Measurements from ENCODE around the gene BAZ1B. TPM values are rescaled to one million over a fixed set of nuclear protein-coding genes. Genes with fewer than 3 reads are reported as not detected.
"Not testable (repeated sequence)": the region's sequence is repeated elsewhere in the genome, so short reads cannot be mapped to it uniquely, and the experiment has no call there.

BAZ1B gene
- polyA plus RNA-seq, 1 donor from 2014 or later: 35.0 TPM

GRCh38 chr7:73431041-73431835 is 90.9 kb downstream of the BAZ1B start:
- H3K9ac ChIP-seq (ENCODE audit: low read length): no peak overlapping the region
- H3K4me2 ChIP-seq (ENCODE audit: low read length): no peak overlapping the region
- H3K27me3 ChIP-seq (ENCODE audit: insufficient read depth, low read depth, low read length): no peaks in the 10 kb centered on the region
- no peak overlapping the region for H2AFZ ChIP-seq (ENCODE audit: low read depth, low read length)
- no peaks in the 10 kb centered on the region for H4K20me1 ChIP-seq (ENCODE audit: insufficient read depth)
- H3F3A ChIP-seq (ENCODE audit: insufficient read depth, low read length, poor library complexity, severe bottlenecking): no peaks in the 10 kb centered on the region
- TF ChIP-seq REST (IDR thresholded peaks at IDR 0.05; ENCODE audit: borderline replicate concordance): no peak
- no peak for TF ChIP-seq RAD21 (conservative IDR thresholded peaks at IDR 0.05)
- no peak for TF ChIP-seq SMC3 (conservative IDR thresholded peaks at IDR 0.05; ENCODE audit: poor library complexity)
- TF ChIP-seq TAF1 (IDR thresholded peaks at IDR 0.05; ENCODE audit: low read depth): no peak
- TF ChIP-seq EP300 (conservative IDR thresholded peaks at IDR 0.05; ENCODE audit: poor library complexity, severe bottlenecking): no peak
- no peaks in the 10 kb centered on the region for H3K36me3 ChIP-seq (ENCODE audit: insufficient read depth, low read length)
- no peaks in the 10 kb centered on the region for H3K79me2 ChIP-seq (replicated peaks; ENCODE audit: insufficient read depth, low read length)
- no peaks in the 10 kb centered on the region for H3K9me3 ChIP-seq (ENCODE audit: low read length)
- no peak overlapping the region for H3K27ac ChIP-seq (ENCODE audit: low read length)
- H3K4me3 ChIP-seq (ENCODE audit: low read length): no peak overlapping the region
- H3K9me2 ChIP-seq (ENCODE audit: insufficient read depth, low read length): no peaks in the 10 kb centered on the region

GRCh38 chr7:73430540-73430939 is 91.6 kb downstream of the BAZ1B start:
- H3K36me3 ChIP-seq (ENCODE audit: insufficient read depth, low read length); H3K27ac ChIP-seq (ENCODE audit: low read length); H3K27me3 ChIP-seq (ENCODE audit: insufficient read depth, low read depth, low read length); H3K9ac ChIP-seq (ENCODE audit: low read length); H3K4me2 ChIP-seq (ENCODE audit: low read length); H3K4me3 ChIP-seq (ENCODE audit: low read length); H3K9me3 ChIP-seq (ENCODE audit: low read length); H3K9me2 ChIP-seq (ENCODE audit: insufficient read depth, low read length); H3F3A ChIP-seq (ENCODE audit: insufficient read depth, low read length, poor library complexity, severe bottlenecking); H2AFZ ChIP-seq (ENCODE audit: low read depth, low read length); H4K20me1 ChIP-seq (ENCODE audit: insufficient read depth); H3K79me2 ChIP-seq (replicated peaks; ENCODE audit: insufficient read depth, low read length): not testable (repeated sequence)

- H3F3A ChIP-seq (ENCODE audit: insufficient read depth, low read length, poor library complexity, severe bottlenecking): no peaks in the 10 kb centered on the region
- peak overlapping the region; percentile 50 for H3K4me3 ChIP-seq (ENCODE audit: low read length)
- H3K9ac ChIP-seq (ENCODE audit: low read length): peak overlapping the region; percentile 51
- H3K9me3 ChIP-seq (ENCODE audit: low read length): no peaks in the 10 kb centered on the region
- H3K79me2 ChIP-seq (replicated peaks; ENCODE audit: insufficient read depth, low read length): no peaks in the 10 kb centered on the region
- H3K9me2 ChIP-seq (ENCODE audit: insufficient read depth, low read length): no peaks in the 10 kb centered on the region
- H3K4me2 ChIP-seq (ENCODE audit: low read length): no peak overlapping the region
- no peaks in the 10 kb centered on the region for H4K20me1 ChIP-seq (ENCODE audit: insufficient read depth)
- TF ChIP-seq REST (IDR thresholded peaks at IDR 0.05; ENCODE audit: borderline replicate concordance) (no peak), EZH2 (IDR thresholded peaks at IDR 0.05; ENCODE audit: borderline replicate concordance, insufficient read depth, low read length, poor library complexity, severe bottlenecking) (no peak), MXI1 (conservative IDR thresholded peaks at IDR 0.05; ENCODE audit: poor library complexity, severe bottlenecking) (no peak), EP300 (conservative IDR thresholded peaks at IDR 0.05; ENCODE audit: poor library complexity, severe bottlenecking) (no peak), TAF1 (IDR thresholded peaks at IDR 0.05; ENCODE audit: low read depth) (no peak), POLR2AphosphoS5 (IDR thresholded peaks at IDR 0.05) (no peak), RAD21 (conservative IDR thresholded peaks at IDR 0.05) (no peak), SMC3 (conservative IDR thresholded peaks at IDR 0.05; ENCODE audit: poor library complexity) (no peak), CTCF (IDR thresholded peaks at IDR 0.05; ENCODE audit: poor library complexity, severe bottlenecking) (no peak)
- no peaks in the 10 kb centered on the region for H3K27me3 ChIP-seq (ENCODE audit: insufficient read depth, low read depth, low read length)
- no peaks in the 10 kb centered on the region for H3K36me3 ChIP-seq (ENCODE audit: insufficient read depth, low read length)
- H3K27ac ChIP-seq (ENCODE audit: low read length): no peak overlapping the region
- H2AFZ ChIP-seq (ENCODE audit: low read depth, low read length): no peak overlapping the region
Observed at GRCh38 chr7:73429622-73430505, 92.2 kb downstream of the BAZ1B start.
